Hematopoietic multipotent progenitor cell (in vitro differentiated cells): ENCODE data around the gene MSH5. TPM values are rescaled to one million over a fixed set of nuclear protein-coding genes. Genes with fewer than 3 reads are reported as not detected.
"Not testable (repeated sequence)": the region's sequence is repeated elsewhere in the genome, so short reads cannot be mapped to it uniquely, and the experiment has no call there.

Experiments
- DNase-seq, 3 donors: peaks; one replicate each; pipeline ENCODE4 v3.0.0-alpha.2; 2011 to 2015; ENCODE audit warnings: low read depth in 2 of 3, low spot score in 2 of 3
- small RNA-seq: library from RNA; depleted of rRNA; stranded (forward); fragments of <200 nt; gene quantifications from one replicate; pipeline ENCODE3, GENCODE V24; 2012
- total RNA-seq: library from RNA; depleted of rRNA; stranded (reverse); fragments of >200 nt; gene quantifications from one replicate; pipeline ENCODE4 v1.2.3, GENCODE V29; 2012

Gene MSH5
- total RNA-seq, 1 donor, result 32.3 TPM

- DNase-seq, result peak; percentile 90 to 93 (median 92)
These were observed 56.0 kb downstream of the MSH5 start, which contains the start of gene VARS1 for GRCh38 chr6:31795616-31796298. TSS of gene VARS1 (minus strand) at chr6:31795752. CDS start at chr6:31795217, 535 bp downstream.

GRCh38 chr6:31796993-31797385, 57.2 kb downstream of the MSH5 start:
- no peak for DNase-seq

GRCh38 chr6:31797588-31797987, 57.8 kb downstream of the MSH5 start:
- peak in 1 of 3 donors; percentile 48 for DNase-seq

GRCh38 chr6:31799781-31800180, 60.0 kb downstream of the MSH5 start:
- no peak for DNase-seq

GRCh38 chr6:31801031-31801927, 61.5 kb downstream of the MSH5 start:
- not testable (repeated sequence) for DNase-seq

GRCh38 chr6:31805939-31806469, 66.2 kb downstream of the MSH5 start:
- no peak for DNase-seq

GRCh38 chr6:31806470-31807272, 66.9 kb downstream of the MSH5 start, which contains the start of gene LSM2:
TSS of gene LSM2 (minus strand) at chr6:31806966. CDS start at chr6:31806757, 209 bp downstream.
- DNase-seq, result peak; percentile 91 to 98 (median 96)

- DNase-seq, result not testable (repeated sequence)
These were observed 68.8 kb downstream of the MSH5 start for GRCh38 chr6:31808599-31808998.

GRCh38 chr6:31811645-31812044, 71.8 kb downstream of the MSH5 start:
- no peak for DNase-seq

Small RNA genes within 50 kb of the gene (small RNA-seq; reads per million reads assigned to genes)
- not detected for gene LY6G6D
- not detected for gene MIR4646
- not detected for gene MSH5-SAPCD1
- not detected for gene RF00019
- gene RNU6-850P, result not detected
- gene SAPCD1, result not detected

Other genes starting within 250 kb of the MSH5 start
- gene MICB, start 241.9 kb upstream of the MSH5 start, total RNA-seq, result 15.1 TPM
- not detected for gene MCCD1, start 211.0 kb upstream of the MSH5 start, total RNA-seq
- 571 TPM for gene DDX39B, start 198.0 kb upstream of the MSH5 start, total RNA-seq
- 1.1 TPM for gene ATP6V1G2, start 193.4 kb upstream of the MSH5 start, total RNA-seq
- 33.7 TPM for gene NFKBIL1, start 192.4 kb upstream of the MSH5 start, total RNA-seq
- gene LTA, start 167.7 kb upstream of the MSH5 start, total RNA-seq, result under 0.01 TPM
- 0.27 TPM for gene TNF, start 164.4 kb upstream of the MSH5 start, total RNA-seq
- gene LTB, start 157.6 kb upstream of the MSH5 start, total RNA-seq, result 31.0 TPM
- 74.9 TPM for gene LST1, start 153.7 kb upstream of the MSH5 start, total RNA-seq
- gene NCR3, start 147.0 kb upstream of the MSH5 start, total RNA-seq, result 0.27 TPM
- 66.8 TPM for gene AIF1, start 124.8 kb upstream of the MSH5 start, total RNA-seq
- gene PRRC2A, start 119.3 kb upstream of the MSH5 start, total RNA-seq, result 117 TPM
- gene BAG6, start 87.3 kb upstream of the MSH5 start, total RNA-seq, result 172 TPM
- 3.8 TPM for gene APOM, start 84.1 kb upstream of the MSH5 start, total RNA-seq
- gene C6orf47, start 79.2 kb upstream of the MSH5 start, total RNA-seq, result 19.1 TPM
- 16.2 TPM for gene GPANK1, start 75.0 kb upstream of the MSH5 start, total RNA-seq
- 232 TPM for gene CSNK2B, start 73.9 kb upstream of the MSH5 start, total RNA-seq
- gene LY6G5B, start 70.0 kb upstream of the MSH5 start, total RNA-seq, result 7.8 TPM
- 3.5 TPM for gene LY6G5C, start 58.9 kb upstream of the MSH5 start, total RNA-seq
- gene ABHD16A, start 36.7 kb upstream of the MSH5 start, total RNA-seq, result 75.4 TPM
- 0.54 TPM for gene LY6G6F, start 33.1 kb upstream of the MSH5 start, total RNA-seq
- 1.6 TPM for gene LY6G6D, start 24.7 kb upstream of the MSH5 start, total RNA-seq
- gene LY6G6C, start 18.3 kb upstream of the MSH5 start, total RNA-seq, result 0.54 TPM
- 7.8 TPM for gene MPIG6B, start 16.6 kb upstream of the MSH5 start, total RNA-seq
- gene DDAH2, start 10.7 kb upstream of the MSH5 start, total RNA-seq, result 223 TPM
- gene CLIC1, start 3.5 kb upstream of the MSH5 start, total RNA-seq, result 794 TPM
- gene SAPCD1, start 22.7 kb downstream of the MSH5 start, total RNA-seq, result 0.27 TPM
- 2.4 TPM for gene VWA7, start 37.3 kb downstream of the MSH5 start, total RNA-seq
- 52.0 TPM for gene VARS1, start 55.7 kb downstream of the MSH5 start, total RNA-seq
- 70.6 TPM for gene LSM2, start 67.0 kb downstream of the MSH5 start, total RNA-seq
- gene HSPA1L, start 75.3 kb downstream of the MSH5 start, total RNA-seq, result 1.9 TPM
- gene HSPA1A, start 75.5 kb downstream of the MSH5 start, total RNA-seq, result 358 TPM
- 303 TPM for gene HSPA1B, start 87.7 kb downstream of the MSH5 start, total RNA-seq
- 51.7 TPM for gene NEU1, start 122.8 kb downstream of the MSH5 start, total RNA-seq
- gene SLC44A4, start 139.0 kb downstream of the MSH5 start, total RNA-seq, result 0.81 TPM
- 128 TPM for gene EHMT2, start 157.7 kb downstream of the MSH5 start, total RNA-seq
- gene ZBTB12, start 162.1 kb downstream of the MSH5 start, total RNA-seq, result 8.9 TPM
- gene C2, start 187.7 kb downstream of the MSH5 start, total RNA-seq, result 0.54 TPM
- 0.54 TPM for gene CFB, start 206.1 kb downstream of the MSH5 start, total RNA-seq
- gene NELFE, start 219.0 kb downstream of the MSH5 start, total RNA-seq, result 44.7 TPM
- gene SKIC2, start 219.2 kb downstream of the MSH5 start, total RNA-seq, result 62.7 TPM
- gene DXO, start 232.1 kb downstream of the MSH5 start, total RNA-seq, result 36.4 TPM
- gene C4A, start 242.1 kb downstream of the MSH5 start, total RNA-seq, result 5.9 TPM